Measurements from ENCODE around the gene CAMSAP1. TPM values are rescaled to one million over a fixed set of nuclear protein-coding genes. Genes with fewer than 3 reads are reported as not detected.

The CAMSAP1 gene
- total and polyA plus RNA-seq, 2 donors (not counting 1 experiment from before 2014, with no cell fraction given), result 6.6 to 31.0 TPM

GRCh38 chr9:135930446-135931345 lies 23.4 kb upstream of the CAMSAP1 start:
- Histone ChIP-seq H3K79me2 (ENCODE audit: control insufficient read depth, insufficient read depth, low read length) (no peaks in the 10 kb centered on the region), H3K36me3 (replicated peaks in 1 of 2; ENCODE audit: control extremely low read depth in 1 of 2, control insufficient read depth in 1 of 2, extremely low read depth in 1 of 2, insufficient read depth in 2 of 2, low read length in 1 of 2) (peaks cover 0 to 30% of the 10 kb centered on the region in 2 experiments), H2AFZ (ENCODE audit: insufficient read depth, low read depth, low read length, poor library complexity, severe bottlenecking) (no peak overlapping the region), H3K9me3 (ENCODE audit: control extremely low read depth in 1 of 3, control insufficient read depth in 2 of 3, insufficient read depth in 1 of 3, low read length in 2 of 3) (no peaks in the 10 kb centered on the region), H3K4me1 (ENCODE audit: control insufficient read depth in 2 of 2, insufficient read depth in 2 of 2, low read length in 2 of 2) (no peaks in the 10 kb centered on the region), H3K4me3 (ENCODE audit: control extremely low read depth in 1 of 5, extremely low read depth in 1 of 5, insufficient read depth in 1 of 5, low read depth in 2 of 5, low read length in 4 of 5) (no peak overlapping the region), H3K27me3 (replicated peaks in 1 of 4; ENCODE audit: control extremely low read depth in 1 of 4, control insufficient read depth in 3 of 4, insufficient read depth in 4 of 4, low read length in 3 of 4) (no peaks in the 10 kb centered on the region), H3K4me2 (replicated peaks; ENCODE audit: low read depth, low read length, poor library complexity, severe bottlenecking) (no peak overlapping the region), H3K27ac (ENCODE audit: low read length in 2 of 2) (no peak overlapping the region), H4K20me1 (ENCODE audit: control insufficient read depth, insufficient read depth, low read length, poor library complexity, severe bottlenecking) (no peaks in the 10 kb centered on the region), H3K9ac (ENCODE audit: low read length) (no peak overlapping the region)
- intact Hi-C loops (cut with micrococcal nuclease), result no loop called here
- no peaks in the 10 kb centered on the region for H3K4me1 Mint-ChIP-seq
- H3K4me3 Mint-ChIP-seq, result no peak overlapping the region
- 96% methylated on average over 33 of the region's 33 CpGs for WGBS (ENCODE audit: insufficient coverage)
- ATAC-seq (ENCODE audit: low read depth) (no peak), DNase-seq (no peak)
- POLR2A ChIA-PET, result no interaction called here
- CTCF ChIA-PET, result no interaction called here
- peak overlapping the region; percentile 26 for H3K27ac Mint-ChIP-seq
- no peaks in the 10 kb centered on the region for H3K9me3 Mint-ChIP-seq (ENCODE audit: insufficient read depth)
- TF ChIP-seq EZH2 (IDR thresholded peaks at IDR 0.05; ENCODE audit: borderline replicate concordance, insufficient read depth, low read depth, low read length, poor library complexity, severe bottlenecking) (no peak), CTCF (IDR thresholded peaks at IDR 0.05) (no peak)
- H3K27me3 Mint-ChIP-seq, result no peaks in the 10 kb centered on the region
